ENCODE results near the gene NCAM1. TPM values are rescaled to one million over a fixed set of nuclear protein-coding genes. Genes with fewer than 3 reads are reported as not detected.

The NCAM1 gene
- total RNA-seq, 1 donor from 2014 or later: 332 TPM

DNA sequence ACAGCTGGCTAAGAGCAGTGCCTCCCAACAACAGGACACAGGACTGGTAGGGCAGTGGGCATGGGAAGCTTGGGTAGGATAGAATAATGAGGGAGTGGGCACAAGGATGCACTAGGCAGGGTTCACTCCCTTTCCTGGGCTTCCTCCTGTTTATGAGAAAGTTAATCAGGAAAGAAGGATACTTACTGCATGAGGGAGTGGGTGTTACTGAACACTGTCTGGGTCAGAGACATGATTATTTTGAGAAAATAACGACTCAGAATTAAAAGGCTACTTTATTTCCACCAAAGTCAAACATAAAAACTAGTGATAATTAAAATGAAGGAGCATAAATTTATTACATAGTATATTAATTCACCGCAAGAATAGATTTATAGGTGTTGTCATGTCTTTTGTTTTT is 35.8 kb downstream of the NCAM1 start:
- H3K9me3 ChIP-seq (replicated peaks): peaks cover 11% of the 10 kb centered on the region
- no peak overlapping the region for H3K4me3 ChIP-seq
- H3K27ac ChIP-seq (replicated peaks): no peak overlapping the region
- H3K36me3 ChIP-seq: no peaks in the 10 kb centered on the region
- peaks cover 69% of the 10 kb centered on the region for H3K4me1 ChIP-seq
- TF ChIP-seq, protein P1, sequence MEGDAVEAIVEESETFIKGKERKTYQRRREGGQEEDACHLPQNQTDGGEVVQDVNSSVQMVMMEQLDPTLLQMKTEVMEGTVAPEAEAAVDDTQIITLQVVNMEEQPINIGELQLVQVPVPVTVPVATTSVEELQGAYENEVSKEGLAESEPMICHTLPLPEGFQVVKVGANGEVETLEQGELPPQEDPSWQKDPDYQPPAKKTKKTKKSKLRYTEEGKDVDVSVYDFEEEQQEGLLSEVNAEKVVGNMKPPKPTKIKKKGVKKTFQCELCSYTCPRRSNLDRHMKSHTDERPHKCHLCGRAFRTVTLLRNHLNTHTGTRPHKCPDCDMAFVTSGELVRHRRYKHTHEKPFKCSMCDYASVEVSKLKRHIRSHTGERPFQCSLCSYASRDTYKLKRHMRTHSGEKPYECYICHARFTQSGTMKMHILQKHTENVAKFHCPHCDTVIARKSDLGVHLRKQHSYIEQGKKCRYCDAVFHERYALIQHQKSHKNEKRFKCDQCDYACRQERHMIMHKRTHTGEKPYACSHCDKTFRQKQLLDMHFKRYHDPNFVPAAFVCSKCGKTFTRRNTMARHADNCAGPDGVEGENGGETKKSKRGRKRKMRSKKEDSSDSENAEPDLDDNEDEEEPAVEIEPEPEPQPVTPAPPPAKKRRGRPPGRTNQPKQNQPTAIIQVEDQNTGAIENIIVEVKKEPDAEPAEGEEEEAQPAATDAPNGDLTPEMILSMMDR (IDR thresholded peaks at IDR 0.05; ENCODE audit: borderline replicate concordance): no peak
- no peaks in the 10 kb centered on the region for H3K27me3 ChIP-seq (ENCODE audit: low read depth)
- DNase-seq: no peak
- intact Hi-C loops (cut with micrococcal nuclease): no loop called here

DNA sequence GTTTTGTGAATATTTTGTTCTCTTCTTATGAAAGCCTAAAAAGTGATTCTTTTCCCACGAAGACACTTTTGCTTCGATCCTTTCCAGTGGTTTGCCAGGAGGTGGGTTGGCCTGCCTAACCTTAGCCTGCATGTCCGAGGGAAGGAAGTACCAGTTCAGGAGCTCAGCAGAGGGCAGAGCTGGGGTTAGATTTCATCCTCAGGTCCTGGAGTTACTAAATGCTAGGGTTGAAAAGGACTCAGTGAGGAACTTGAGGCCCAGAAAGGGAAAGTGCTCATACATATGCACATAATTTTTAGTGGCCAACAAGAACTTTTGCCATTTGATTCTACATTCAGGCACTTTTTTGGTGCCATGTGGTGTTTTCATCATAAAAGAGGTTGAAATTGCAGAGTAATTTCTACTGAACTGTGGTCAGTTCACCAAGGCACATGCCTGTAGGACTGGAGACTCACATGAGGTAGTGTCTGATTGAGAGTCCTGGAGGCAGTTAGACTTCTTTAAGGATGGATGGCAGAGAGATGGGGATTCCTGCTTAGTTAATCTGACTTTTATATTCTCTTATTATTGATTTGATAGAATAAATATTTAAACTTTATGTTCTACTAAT is 36.7 kb downstream of the NCAM1 start:
- H3K27ac ChIP-seq (replicated peaks): no peak overlapping the region
- DNase-seq: no peak
- TF ChIP-seq, protein P1 (IDR thresholded peaks at IDR 0.05; ENCODE audit: borderline replicate concordance): no peak
- H3K4me1 ChIP-seq: peaks cover 76% of the 10 kb centered on the region
- no peak overlapping the region for H3K4me3 ChIP-seq
- H3K27me3 ChIP-seq (ENCODE audit: low read depth): no peaks in the 10 kb centered on the region
- intact Hi-C loops (cut with micrococcal nuclease): no loop called here
- H3K36me3 ChIP-seq: no peaks in the 10 kb centered on the region
- peaks cover 9% of the 10 kb centered on the region for H3K9me3 ChIP-seq (replicated peaks)

DNA sequence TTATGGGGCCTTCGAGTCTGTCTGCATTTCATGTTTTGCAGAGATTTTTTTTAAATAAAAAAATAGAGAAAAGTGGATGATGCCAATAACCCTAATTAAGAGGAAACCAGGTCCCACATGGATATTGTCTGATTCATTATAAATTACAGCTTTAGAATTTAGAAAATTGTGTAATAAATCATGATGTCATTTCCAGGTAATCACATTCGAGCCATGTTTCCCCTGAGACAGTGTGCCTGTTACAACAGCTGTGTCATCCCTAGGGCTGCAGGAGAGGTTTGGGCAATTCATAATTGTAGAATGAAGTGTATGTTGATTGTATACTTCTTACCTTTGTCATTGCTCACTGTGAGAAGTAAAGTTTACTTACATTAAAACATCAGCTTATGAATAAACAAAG is 38.3 kb downstream of the NCAM1 start:
- Histone ChIP-seq H3K27ac (replicated peaks) (no peak overlapping the region), H3K27me3 (ENCODE audit: low read depth) (no peaks in the 10 kb centered on the region), H3K9me3 (replicated peaks) (no peaks in the 10 kb centered on the region), H3K36me3 (no peaks in the 10 kb centered on the region), H3K4me3 (no peak overlapping the region), H3K4me1 (peaks cover 76% of the 10 kb centered on the region)
- TF ChIP-seq, protein P1 (IDR thresholded peaks at IDR 0.05; ENCODE audit: borderline replicate concordance): no peak
- intact Hi-C loops (cut with micrococcal nuclease): no loop called here
- DNase-seq: no peak

DNA sequence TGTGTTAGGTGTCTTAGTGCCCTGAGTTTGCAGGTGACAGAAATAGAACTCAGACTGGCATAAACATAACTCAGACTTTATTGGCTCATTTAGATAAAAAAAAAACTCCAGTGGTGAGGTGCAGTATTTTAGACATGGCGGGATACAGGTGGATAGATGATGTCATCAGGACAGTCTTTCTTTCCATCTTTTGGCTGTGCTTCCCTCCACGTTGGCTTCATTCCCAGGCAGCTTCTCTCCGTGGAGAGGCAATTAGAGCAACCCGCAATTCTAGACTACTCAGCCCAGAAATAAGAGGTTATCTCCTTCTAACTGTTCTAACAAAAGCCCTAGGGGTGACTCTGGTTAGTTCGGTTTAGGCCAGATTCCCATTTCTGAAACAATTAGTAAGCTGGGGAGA is 40.5 kb downstream of the NCAM1 start:
- no peak overlapping the region for H3K27ac ChIP-seq (replicated peaks)
- H3K4me3 ChIP-seq: no peak overlapping the region
- intact Hi-C loops (cut with micrococcal nuclease): no loop called here

DNA sequence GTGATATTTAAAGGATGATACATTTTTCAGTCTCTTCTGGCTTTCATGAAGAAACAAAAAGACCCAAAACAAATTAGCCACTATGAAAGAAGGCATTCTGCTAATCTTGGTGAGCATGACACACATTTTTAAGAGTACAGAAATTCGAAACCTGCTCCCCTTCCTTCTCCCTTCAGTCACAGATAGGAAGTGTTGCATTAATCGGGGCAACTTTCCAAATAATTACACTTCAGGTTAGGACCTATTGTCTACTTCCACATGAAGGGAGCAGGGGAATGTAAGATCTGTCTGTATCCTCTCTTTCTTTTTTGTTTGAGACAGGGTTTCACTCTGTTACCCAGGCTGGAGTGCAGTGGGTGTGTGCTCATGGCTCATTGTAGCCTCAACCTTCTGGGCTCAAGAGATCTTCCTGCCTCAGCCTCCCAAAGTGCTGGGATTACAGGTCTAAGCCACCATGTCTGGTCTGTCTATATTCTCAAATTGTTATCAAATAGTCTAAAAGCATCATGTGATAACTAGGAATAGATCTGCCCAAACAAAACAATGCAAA is 45.8 kb downstream of the NCAM1 start:
- no peaks in the 10 kb centered on the region for H3K27me3 ChIP-seq (ENCODE audit: low read depth)
- intact Hi-C loops (cut with micrococcal nuclease): no loop called here
- H3K36me3 ChIP-seq: no peaks in the 10 kb centered on the region
- TF ChIP-seq, protein P1 (IDR thresholded peaks at IDR 0.05; ENCODE audit: borderline replicate concordance): no peak
- H3K27ac ChIP-seq (replicated peaks): no peak overlapping the region
- H3K9me3 ChIP-seq (replicated peaks): no peaks in the 10 kb centered on the region
- no peak for DNase-seq
- no peak overlapping the region for H3K4me3 ChIP-seq
- peaks cover 23% of the 10 kb centered on the region for H3K4me1 ChIP-seq

More for the DNA sequence above, 40.5 kb downstream of the NCAM1 start:
- no peaks in the 10 kb centered on the region for H3K9me3 ChIP-seq (replicated peaks)
- DNase-seq: no peak
- TF ChIP-seq, protein P1 (IDR thresholded peaks at IDR 0.05; ENCODE audit: borderline replicate concordance): no peak
- peaks cover 64% of the 10 kb centered on the region for H3K4me1 ChIP-seq
- no peaks in the 10 kb centered on the region for H3K27me3 ChIP-seq (ENCODE audit: low read depth)
- H3K36me3 ChIP-seq: no peaks in the 10 kb centered on the region

Data from left ventricle myocardium inferior (tissue), 1 donor.